NB4 (cell line): Measurements from ENCODE around the gene ROMO1.
"Not testable (repeated sequence)": the region's sequence is repeated elsewhere in the genome, so short reads cannot be mapped to it uniquely, and the experiment has no call there.

Source experiments
- DNase-seq: peaks from one replicate; pipeline ENCODE4 v3.0.0; 2010; ENCODE audit warnings: low read depth
- H3K4me3 ChIP-seq: one replicate; pipeline ENCODE4 v1.5.1; 2011; ENCODE audit warnings: mild to moderate bottlenecking, low read depth, low read length, moderate library complexity
- MYC ChIP-seq: IDR thresholded peaks from 2 replicates; pipeline ENCODE4 v1.6.1; 2011; ENCODE audit warnings: low read depth, low read length
- POLR2A ChIP-seq: IDR thresholded peaks from 2 replicates; pipeline ENCODE4 v1.6.1; 2011; ENCODE audit warnings: mild to moderate bottlenecking; ENCODE audit not compliant: insufficient read length; ENCODE audit errors: extremely low read depth
- TF ChIP-seq, protein P1 (sequence below): IDR thresholded peaks from one replicate; pipeline ENCODE4 v1.5.1; 2012; ENCODE audit warnings: low read depth, low read length
- TF ChIP-seq, protein P2 (sequence below): IDR thresholded peaks from 2 replicates; pipeline ENCODE4 v1.6.1; 2011; ENCODE audit warnings: low read depth, low read length

ROMO1 gene

DNA sequence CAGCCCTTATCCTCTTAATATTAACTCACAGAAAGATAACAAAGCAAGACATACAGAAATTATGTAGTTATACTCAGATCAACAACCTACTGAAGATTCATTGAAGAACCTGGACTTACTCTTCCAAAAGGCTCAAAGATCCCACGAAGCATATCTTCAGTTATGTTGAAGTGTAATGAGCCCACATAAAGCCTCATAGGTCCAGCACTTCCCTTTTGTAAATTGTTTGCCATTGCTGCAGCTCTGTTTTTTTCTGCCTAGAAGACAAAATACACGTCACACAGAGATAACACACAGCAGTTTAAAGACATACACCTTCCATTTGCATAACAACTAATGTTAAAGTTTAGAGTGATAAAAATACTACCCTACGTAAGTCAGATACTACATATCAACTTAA is 22.4 kb downstream of the ROMO1 start:
- no peak overlapping the region for H3K4me3 ChIP-seq
- DNase-seq = no peak
- TF ChIP-seq MYC (no peak), POLR2A (no peak)
- TF ChIP-seq, protein P1, sequence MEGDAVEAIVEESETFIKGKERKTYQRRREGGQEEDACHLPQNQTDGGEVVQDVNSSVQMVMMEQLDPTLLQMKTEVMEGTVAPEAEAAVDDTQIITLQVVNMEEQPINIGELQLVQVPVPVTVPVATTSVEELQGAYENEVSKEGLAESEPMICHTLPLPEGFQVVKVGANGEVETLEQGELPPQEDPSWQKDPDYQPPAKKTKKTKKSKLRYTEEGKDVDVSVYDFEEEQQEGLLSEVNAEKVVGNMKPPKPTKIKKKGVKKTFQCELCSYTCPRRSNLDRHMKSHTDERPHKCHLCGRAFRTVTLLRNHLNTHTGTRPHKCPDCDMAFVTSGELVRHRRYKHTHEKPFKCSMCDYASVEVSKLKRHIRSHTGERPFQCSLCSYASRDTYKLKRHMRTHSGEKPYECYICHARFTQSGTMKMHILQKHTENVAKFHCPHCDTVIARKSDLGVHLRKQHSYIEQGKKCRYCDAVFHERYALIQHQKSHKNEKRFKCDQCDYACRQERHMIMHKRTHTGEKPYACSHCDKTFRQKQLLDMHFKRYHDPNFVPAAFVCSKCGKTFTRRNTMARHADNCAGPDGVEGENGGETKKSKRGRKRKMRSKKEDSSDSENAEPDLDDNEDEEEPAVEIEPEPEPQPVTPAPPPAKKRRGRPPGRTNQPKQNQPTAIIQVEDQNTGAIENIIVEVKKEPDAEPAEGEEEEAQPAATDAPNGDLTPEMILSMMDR = no peak
- TF ChIP-seq, protein P2, sequence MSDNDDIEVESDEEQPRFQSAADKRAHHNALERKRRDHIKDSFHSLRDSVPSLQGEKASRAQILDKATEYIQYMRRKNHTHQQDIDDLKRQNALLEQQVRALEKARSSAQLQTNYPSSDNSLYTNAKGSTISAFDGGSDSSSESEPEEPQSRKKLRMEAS = no peak

DNA sequence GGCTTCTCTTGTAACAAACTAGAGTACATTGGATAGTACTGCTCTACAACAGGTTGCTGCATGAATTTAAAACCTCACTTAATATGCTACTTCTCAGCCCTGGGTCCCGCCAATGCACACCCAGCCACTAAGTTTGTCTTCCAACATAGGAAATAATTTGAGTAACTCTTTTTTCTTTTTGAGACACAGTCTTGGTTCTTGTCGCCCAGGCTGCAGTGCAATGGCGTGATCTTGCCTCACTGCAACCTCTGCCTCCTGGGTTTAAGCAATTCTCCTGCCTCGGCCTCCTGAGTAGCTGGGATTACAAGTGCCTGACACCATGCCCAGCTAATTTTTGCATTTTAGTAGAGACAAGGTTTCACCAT is 24.1 kb downstream of the ROMO1 start:
- DNase-seq, H3K4me3 ChIP-seq: not testable (repeated sequence)

DNA sequence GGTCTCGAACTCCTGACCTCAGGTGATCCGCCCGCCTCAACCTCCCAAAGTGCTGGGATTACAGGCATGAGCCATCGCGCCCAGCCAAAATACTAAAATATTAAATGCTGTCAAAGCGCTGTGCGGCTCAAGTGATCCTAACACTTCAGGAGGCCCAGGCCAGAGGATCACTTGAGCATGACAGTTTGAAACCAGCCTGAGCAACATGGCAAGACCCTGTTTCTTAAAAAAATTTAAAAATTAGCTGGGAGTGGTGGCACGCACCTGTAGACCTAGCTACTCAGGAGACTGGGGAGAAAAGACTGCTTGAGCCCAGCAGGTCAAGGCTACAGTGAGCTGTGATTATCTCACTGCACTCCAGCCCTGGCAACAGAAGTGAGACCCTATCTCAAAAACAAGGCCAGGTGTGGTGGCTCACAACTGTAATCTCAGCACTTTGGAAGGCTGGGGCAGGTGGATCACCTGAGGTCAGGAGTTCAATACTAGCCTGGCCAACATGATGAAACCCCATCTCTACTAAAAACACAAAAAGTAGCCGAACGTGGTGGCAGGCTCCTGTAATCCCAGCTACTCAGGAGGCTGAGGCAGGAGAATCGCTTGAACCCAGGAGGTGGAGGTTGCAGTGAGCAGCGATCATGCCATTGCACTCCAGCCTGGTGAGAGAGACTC is 24.6 kb downstream of the ROMO1 start:
- H3K4me3 ChIP-seq, DNase-seq: not testable (repeated sequence)

DNA sequence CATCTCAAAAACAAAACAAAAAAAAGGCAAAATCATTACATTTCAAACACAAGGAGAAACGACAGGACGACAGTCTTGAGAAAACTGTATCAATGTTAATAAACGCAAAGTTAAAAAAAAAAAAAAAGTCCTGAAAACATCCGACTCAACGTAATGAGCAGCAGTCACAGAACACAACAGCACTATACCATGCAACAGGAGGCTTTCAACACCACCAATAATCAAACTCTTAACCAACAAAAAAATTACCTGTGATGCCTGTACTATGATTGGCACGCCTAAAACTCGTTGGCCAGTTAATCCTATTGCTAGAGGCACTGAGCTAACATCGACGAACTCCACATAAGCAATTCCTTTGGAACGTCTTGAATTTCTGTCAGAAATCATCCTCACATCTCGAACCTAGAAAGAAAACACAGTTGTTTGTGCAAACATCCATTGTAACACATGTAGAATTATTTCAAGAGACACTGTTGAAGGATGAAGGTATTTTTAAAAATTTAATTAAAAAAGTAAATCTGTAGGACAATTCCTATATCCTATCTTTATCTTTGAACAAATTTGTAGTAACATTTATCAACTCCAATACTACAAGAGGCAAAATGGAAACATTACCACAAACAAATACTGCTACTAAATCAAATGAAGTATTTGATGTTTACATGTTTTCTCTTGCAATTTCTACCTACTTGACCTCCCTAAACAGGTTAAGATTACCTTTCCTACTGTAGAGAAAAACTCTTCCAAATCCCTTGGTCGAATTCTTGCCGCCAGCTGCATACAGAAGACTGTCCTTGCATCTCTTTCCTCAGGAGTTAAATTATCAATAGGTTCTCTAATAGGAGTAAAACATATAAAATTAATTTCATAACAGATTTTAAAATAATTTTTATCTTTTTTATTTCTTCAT is 25.4 kb downstream of the ROMO1 start:
- no peak for DNase-seq
- TF ChIP-seq, protein P2 = no peak
- TF ChIP-seq MYC (no peak), POLR2A (no peak)
- TF ChIP-seq, protein P1 = no peak
- no peak overlapping the region for H3K4me3 ChIP-seq

DNA sequence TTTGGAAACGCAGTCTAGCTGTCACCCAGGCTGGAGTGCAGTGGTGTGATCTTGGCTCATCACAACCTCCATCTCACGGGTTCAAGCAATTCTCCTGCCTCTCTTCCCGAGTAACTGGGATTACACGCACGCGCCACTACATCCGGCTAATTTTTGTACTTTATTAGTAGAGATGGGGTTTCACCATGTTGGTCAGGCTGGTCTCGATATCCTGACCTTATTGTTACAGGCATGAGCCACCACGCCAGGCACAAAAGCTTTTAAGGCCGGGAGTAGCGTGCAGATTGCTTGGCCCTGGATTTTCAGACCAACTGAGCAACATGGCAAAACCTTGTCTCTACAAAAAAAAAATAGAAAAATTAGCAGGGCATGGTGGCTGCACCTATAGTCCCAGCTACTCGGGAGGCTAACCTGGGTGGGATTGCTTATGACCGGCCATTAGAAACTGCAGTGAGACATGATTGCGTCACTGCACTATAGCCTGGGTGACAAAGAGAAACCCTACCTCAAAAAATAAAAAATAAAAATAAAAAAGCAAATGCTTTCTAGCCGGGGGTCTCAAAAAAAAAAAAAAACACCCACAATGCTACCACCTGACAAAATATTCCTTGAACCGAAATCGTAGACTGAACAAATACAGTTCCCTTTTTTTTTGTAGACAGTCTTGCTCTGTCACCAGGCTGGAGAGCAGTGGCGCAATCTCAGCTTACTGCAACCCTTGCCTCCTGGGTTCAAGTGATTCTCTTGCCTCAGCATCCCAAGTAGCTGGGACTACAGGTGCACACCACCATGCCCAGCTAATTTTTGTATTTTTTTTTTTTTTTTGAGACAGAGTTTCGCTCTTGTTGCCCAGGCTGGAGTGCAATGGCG is 27.9 kb downstream of the ROMO1 start:
- H3K4me3 ChIP-seq = no peak overlapping the region
- TF ChIP-seq MYC (no peak), POLR2A (no peak)
- TF ChIP-seq, protein P1 = no peak
- TF ChIP-seq, protein P2 = no peak
- peak; percentile 67 for DNase-seq

DNA sequence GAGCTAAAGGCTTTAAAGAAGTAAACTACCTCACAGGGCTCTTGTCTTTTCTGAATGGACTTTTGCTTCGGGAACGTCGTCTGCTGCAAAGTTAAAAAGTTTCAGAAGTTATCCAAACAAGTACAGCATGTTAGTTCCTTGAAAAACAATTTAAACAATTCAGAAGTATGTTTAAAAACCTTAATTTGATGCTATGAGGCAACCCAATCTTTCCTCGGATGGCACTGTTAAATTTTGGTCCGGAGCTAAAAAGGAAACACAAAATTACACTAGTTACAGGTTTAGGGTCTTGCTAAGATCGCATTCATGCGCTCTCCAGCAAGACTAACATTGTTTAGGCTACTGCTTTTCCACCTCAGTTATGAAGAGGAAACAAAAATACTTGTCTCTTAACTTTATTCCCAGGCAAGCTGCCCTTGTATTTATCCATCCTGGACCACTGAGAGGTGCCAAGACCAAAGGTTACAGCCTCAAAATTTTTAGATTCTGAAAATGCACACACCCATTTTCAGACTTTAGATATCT is 30.1 kb downstream of the ROMO1 start:
- no peak overlapping the region for H3K4me3 ChIP-seq
- TF ChIP-seq, protein P2 = no peak
- TF ChIP-seq, protein P1 = no peak
- TF ChIP-seq POLR2A (no peak), MYC (no peak)
- no peak for DNase-seq
